Muscle layer of duodenum (tissue), 2 donors: ENCODE measurements around the gene TTBK1.

Source experiments
- H3K27ac ChIP-seq: one replicate; pipeline ENCODE4 v1.7.0; 2013; ENCODE audit warnings: mild to moderate bottlenecking, low read length
- H3K27me3 ChIP-seq: one replicate; pipeline ENCODE4 v1.7.0; 2013; ENCODE audit warnings: low read depth, mild to moderate bottlenecking, control low read depth, low read length
- H3K36me3 ChIP-seq, 2 donors: one replicate each; pipeline ENCODE4 v1.7.0; 2013; ENCODE audit warnings: low read length in 2 of 2, control low read depth in 1 of 2, mild to moderate bottlenecking in 1 of 2; ENCODE audit not compliant: insufficient read depth in 2 of 2, control insufficient read depth in 1 of 2
- H3K4me1 ChIP-seq, 2 donors: one replicate each; pipeline ENCODE4 v1.7.0; 2013; ENCODE audit warnings: low read length in 2 of 2, mild to moderate bottlenecking in 2 of 2, control low read depth in 1 of 2, moderate library complexity in 1 of 2; ENCODE audit not compliant: insufficient read depth in 2 of 2, control insufficient read depth in 1 of 2
- H3K4me3 ChIP-seq, 2 donors: one replicate each; pipeline ENCODE4 v1.7.0; 2013; ENCODE audit warnings: low read length in 2 of 2, low read depth in 1 of 2, mild to moderate bottlenecking in 1 of 2
- H3K9me3 ChIP-seq, 2 donors: one replicate each; pipeline ENCODE4 v1.7.0; 2013; ENCODE audit warnings: low read length in 2 of 2, control low read depth in 1 of 2, mild to moderate bottlenecking in 1 of 2; ENCODE audit not compliant: control insufficient read depth in 1 of 2
- donor health status: healthy.

TTBK1 gene

GRCh38 chr6:43325876-43326275 lies 82.6 kb downstream of the TTBK1 start:
- Histone ChIP-seq H3K4me1 (no peaks in the 10 kb centered on the region), H3K36me3 (no peaks in the 10 kb centered on the region), H3K9me3 (no peaks in the 10 kb centered on the region), H3K27me3 (no peaks in the 10 kb centered on the region), H3K4me3 (no peak overlapping the region), H3K27ac (no peak overlapping the region)

GRCh38 chr6:43328528-43328927 lies 85.2 kb downstream of the TTBK1 start:
- H3K36me3 ChIP-seq: no peaks in the 10 kb centered on the region
- H3K9me3 ChIP-seq: no peaks in the 10 kb centered on the region
- H3K27me3 ChIP-seq: no peaks in the 10 kb centered on the region
- no peaks in the 10 kb centered on the region for H3K4me1 ChIP-seq
- no peak overlapping the region for H3K27ac ChIP-seq
- no peak overlapping the region for H3K4me3 ChIP-seq

GRCh38 chr6:43331470-43331869 lies 88.2 kb downstream of the TTBK1 start:
- Histone ChIP-seq H3K27ac (no peak overlapping the region), H3K9me3 (no peaks in the 10 kb centered on the region), H3K4me1 (no peaks in the 10 kb centered on the region), H3K27me3 (no peaks in the 10 kb centered on the region), H3K36me3 (peaks cover 0 to 6% of the 10 kb centered on the region in 2 donors), H3K4me3 (no peak overlapping the region)

DNA sequence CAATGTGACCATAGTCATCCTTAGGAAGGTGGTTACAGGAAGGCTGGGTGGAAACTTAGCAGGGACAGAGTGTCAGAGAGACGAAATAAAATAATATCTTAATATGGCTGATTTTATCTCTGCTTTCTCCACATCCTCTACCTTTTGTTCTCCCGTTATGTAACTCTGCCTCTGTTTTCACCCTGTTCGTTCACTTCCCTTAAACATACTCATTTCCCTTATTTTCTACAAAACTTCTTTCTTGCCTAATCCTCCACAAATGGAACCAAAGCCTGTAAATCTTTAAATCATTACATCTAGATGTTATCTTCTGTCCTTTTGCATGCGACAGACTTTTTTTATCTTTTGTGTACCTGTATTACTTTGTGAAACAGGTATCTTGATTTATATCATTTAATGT lies 88.6 kb downstream of the TTBK1 start:
- Histone ChIP-seq H3K36me3 (peaks cover 0 to 6% of the 10 kb centered on the region in 2 donors), H3K4me1 (no peaks in the 10 kb centered on the region), H3K9me3 (no peaks in the 10 kb centered on the region), H3K27ac (no peak overlapping the region), H3K27me3 (no peaks in the 10 kb centered on the region), H3K4me3 (no peak overlapping the region)

DNA sequence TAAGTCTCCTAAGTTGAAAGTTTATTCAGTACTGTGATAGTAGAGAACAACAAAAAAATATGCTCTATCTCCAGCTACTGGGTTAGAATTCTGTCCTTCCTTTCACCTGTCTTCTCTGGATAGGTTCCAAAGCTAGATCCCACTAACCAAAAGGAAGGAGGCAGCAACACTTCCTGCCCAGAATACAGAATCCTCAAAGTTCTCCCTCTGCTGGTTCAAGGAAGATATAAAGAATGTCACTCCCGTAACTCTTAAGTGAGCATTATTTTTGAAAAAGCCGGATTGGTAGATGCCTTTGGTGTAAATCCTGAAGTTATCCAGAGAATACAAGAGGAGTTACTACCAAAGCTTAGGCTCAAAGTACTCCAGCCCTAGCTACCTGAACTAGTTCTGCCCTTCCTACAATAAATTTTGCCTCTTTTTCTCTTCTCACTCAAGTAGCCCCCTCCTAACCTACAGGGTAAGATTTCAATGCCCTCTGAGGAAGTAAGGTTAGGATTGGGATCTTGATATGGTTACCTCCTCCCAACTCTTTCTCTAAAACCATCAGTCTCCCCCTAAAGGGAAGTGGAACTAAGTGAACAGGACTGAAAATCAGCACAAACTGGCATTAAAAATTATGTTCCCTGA lies 91.3 kb downstream of the TTBK1 start:
- H3K36me3 ChIP-seq: peaks cover 10 to 26% of the 10 kb centered on the region in 2 donors
- H3K27me3 ChIP-seq: no peaks in the 10 kb centered on the region
- no peaks in the 10 kb centered on the region for H3K9me3 ChIP-seq
- no peak overlapping the region for H3K27ac ChIP-seq
- H3K4me1 ChIP-seq: no peaks in the 10 kb centered on the region
- H3K4me3 ChIP-seq: no peak overlapping the region

GRCh38 chr6:43335469-43335868 lies 92.2 kb downstream of the TTBK1 start:
- Histone ChIP-seq H3K4me3 (no peak overlapping the region), H3K4me1 (no peaks in the 10 kb centered on the region), H3K27ac (no peak overlapping the region), H3K36me3 (peaks cover 19 to 35% of the 10 kb centered on the region in 2 donors), H3K9me3 (no peaks in the 10 kb centered on the region), H3K27me3 (no peaks in the 10 kb centered on the region)

DNA sequence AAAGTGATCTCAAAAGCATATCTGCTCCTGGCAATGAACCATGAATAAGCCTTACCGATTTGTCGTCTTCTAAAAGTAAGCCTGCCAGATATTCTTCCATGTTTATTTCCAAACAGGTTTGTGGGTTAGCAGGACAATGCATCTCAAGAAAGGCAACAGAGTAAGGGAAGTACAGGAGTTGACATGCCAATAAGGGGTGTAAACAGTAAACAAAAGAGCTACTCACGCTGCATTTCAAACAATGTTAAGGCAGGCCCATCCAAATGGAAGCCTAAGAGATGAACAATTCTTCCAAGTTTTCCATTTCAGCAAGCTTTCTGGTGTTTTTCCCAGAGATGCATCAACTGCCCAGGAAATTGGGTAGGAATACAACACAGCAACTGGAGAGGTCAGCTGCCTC lies 93.1 kb downstream of the TTBK1 start:
- H3K27ac ChIP-seq: no peak overlapping the region

More for the DNA sequence above, 93.1 kb downstream of the TTBK1 start:
- H3K36me3 ChIP-seq: peaks cover 25 to 43% of the 10 kb centered on the region in 2 donors
- no peaks in the 10 kb centered on the region for H3K4me1 ChIP-seq
- H3K9me3 ChIP-seq: no peaks in the 10 kb centered on the region
- no peaks in the 10 kb centered on the region for H3K27me3 ChIP-seq
- no peak overlapping the region for H3K4me3 ChIP-seq
